Measurements from ENCODE around the gene TSKU.

Gene TSKU

GRCh38 chr11:76761718-76762355 is 21.3 kb upstream of the TSKU start:
- no peak for TF ChIP-seq GATA2 (IDR thresholded peaks at IDR 0.05; ENCODE audit: low read depth, low read length)
- no peak for TF ChIP-seq GATA3 (IDR thresholded peaks at IDR 0.05; ENCODE audit: low read depth, low read length)

- TF ChIP-seq GATA2 (IDR thresholded peaks at IDR 0.05; ENCODE audit: low read depth, low read length) (no peak), GATA3 (IDR thresholded peaks at IDR 0.05; ENCODE audit: low read depth, low read length) (no peak)
These were observed 20.8 kb upstream of the TSKU start for GRCh38 chr11:76762356-76762752.

GRCh38 chr11:76762867-76763572 is 20.1 kb upstream of the TSKU start:
- TF ChIP-seq GATA3 (IDR thresholded peaks at IDR 0.05; ENCODE audit: low read depth, low read length) (no peak), GATA2 (IDR thresholded peaks at IDR 0.05; ENCODE audit: low read depth, low read length) (no peak)

- no peak for TF ChIP-seq GATA3 (IDR thresholded peaks at IDR 0.05; ENCODE audit: low read depth, low read length)
- no peak for TF ChIP-seq GATA2 (IDR thresholded peaks at IDR 0.05; ENCODE audit: low read depth, low read length)
These were observed 19.4 kb upstream of the TSKU start for GRCh38 chr11:76763573-76764346.

GRCh38 chr11:76764941-76765665 is 18.1 kb upstream of the TSKU start:
- TF ChIP-seq GATA3 (IDR thresholded peaks at IDR 0.05; ENCODE audit: low read depth, low read length) (no peak), GATA2 (IDR thresholded peaks at IDR 0.05; ENCODE audit: low read depth, low read length) (no peak)

- TF ChIP-seq GATA2 (IDR thresholded peaks at IDR 0.05; ENCODE audit: low read depth, low read length): no peak
- TF ChIP-seq GATA3 (IDR thresholded peaks at IDR 0.05; ENCODE audit: low read depth, low read length): no peak
These were observed 17.2 kb upstream of the TSKU start for GRCh38 chr11:76765863-76766350.

GRCh38 chr11:76766521-76766920 is 16.6 kb upstream of the TSKU start:
- no peak for TF ChIP-seq GATA3 (IDR thresholded peaks at IDR 0.05; ENCODE audit: low read depth, low read length)
- TF ChIP-seq GATA2 (IDR thresholded peaks at IDR 0.05; ENCODE audit: low read depth, low read length): no peak

- no peak for TF ChIP-seq GATA2 (IDR thresholded peaks at IDR 0.05; ENCODE audit: low read depth, low read length)
- TF ChIP-seq GATA3 (IDR thresholded peaks at IDR 0.05; ENCODE audit: low read depth, low read length): no peak
These were observed 15.5 kb upstream of the TSKU start for GRCh38 chr11:76767659-76768058.

GRCh38 chr11:76768088-76768908 is 14.9 kb upstream of the TSKU start:
- TF ChIP-seq GATA3 (IDR thresholded peaks at IDR 0.05; ENCODE audit: low read depth, low read length) (no peak), GATA2 (IDR thresholded peaks at IDR 0.05; ENCODE audit: low read depth, low read length) (no peak)

GRCh38 chr11:76768909-76769560 is 14.1 kb upstream of the TSKU start:
- TF ChIP-seq GATA3 (IDR thresholded peaks at IDR 0.05; ENCODE audit: low read depth, low read length) (no peak), GATA2 (IDR thresholded peaks at IDR 0.05; ENCODE audit: low read depth, low read length) (no peak)

- TF ChIP-seq GATA3 (IDR thresholded peaks at IDR 0.05; ENCODE audit: low read depth, low read length) (no peak), GATA2 (IDR thresholded peaks at IDR 0.05; ENCODE audit: low read depth, low read length) (no peak)
These were observed 13.2 kb upstream of the TSKU start for GRCh38 chr11:76769645-76770586.

Measured in SH-SY5Y (cell line).